WTC11 (cell line): ENCODE measurements around the gene INPP5A. TPM values are rescaled to one million over a fixed set of nuclear protein-coding genes. Genes with fewer than 3 reads are reported as not detected.

Source experiments
- ATAC-seq: fragments of 200-7000 bp; cut with Tn5 transposase; 2 replicates; pipeline ENCODE4 v1.10.0; 2021; ENCODE audit warnings: mild to moderate bottlenecking, moderate library complexity
- CTCF ChIA-PET: fragments of 300-600 bp; sonication (Branson Sonifier 250); formaldehyde crosslinking; loops from one replicate; lab custom pipeline; 2021; ENCODE audit warnings: antibody characterized with exemption; lab: Charles Lee
- POLR2A ChIA-PET: fragments of 350-600 bp; sonication (Branson Sonifier 250); formaldehyde crosslinking; loops from one replicate; lab custom pipeline; 2021; ENCODE audit warnings: antibody characterized with exemption; lab: Charles Lee
- DNase-seq: peaks from one replicate; pipeline ENCODE4 v3.0.0; 2021; ENCODE audit warnings: low spot score
- H3K27ac Mint-ChIP-seq: 2 replicates; pipeline ENCODE4 v1.8.0; 2021; ENCODE audit warnings: mixed read lengths
- H3K27me3 Mint-ChIP-seq: 2 replicates; pipeline ENCODE4 v1.8.0; 2021; ENCODE audit warnings: low read depth, mild to moderate bottlenecking, moderate library complexity, mixed read lengths
- H3K36me3 Mint-ChIP-seq: 2 replicates; pipeline ENCODE4 v1.8.0; 2021; ENCODE audit warnings: mixed read lengths
- H3K4me1 Mint-ChIP-seq: 2 replicates; pipeline ENCODE4 v1.8.0; 2022; ENCODE audit warnings: mixed read lengths
- H3K4me3 Mint-ChIP-seq: 2 replicates; pipeline ENCODE4 v1.8.0; 2021; ENCODE audit warnings: mild to moderate bottlenecking, moderate library complexity, mixed read lengths
- H3K9me3 Mint-ChIP-seq: 2 replicates; pipeline ENCODE4 v1.8.0; 2021; ENCODE audit warnings: mixed read lengths
- CBFB ChIP-seq: sonication (generic); formaldehyde crosslinking; IDR thresholded peaks from 2 replicates; pipeline ENCODE4 v1.8.1; 2022; ENCODE audit warnings: mild to moderate bottlenecking, low read depth, missing genetic modification reagents
- ELF4 ChIP-seq: sonication (generic); formaldehyde crosslinking; IDR thresholded peaks from 2 replicates; pipeline ENCODE4 v1.8.1; 2022; ENCODE audit warnings: low read depth, mild to moderate bottlenecking, moderate library complexity, missing genetic modification reagents
- ESRRA ChIP-seq: sonication (generic); formaldehyde crosslinking; IDR thresholded peaks from 2 replicates; pipeline ENCODE4 v1.8.1; 2022; ENCODE audit warnings: mild to moderate bottlenecking, missing genetic modification reagents, borderline replicate concordance
- IRF2 ChIP-seq: sonication (generic); formaldehyde crosslinking; IDR thresholded peaks from 2 replicates; pipeline ENCODE4 v1.8.0; 2022; ENCODE audit warnings: low read depth, missing genetic modification reagents, borderline replicate concordance
- JAZF1 ChIP-seq: fragments of 250-450 bp; sonication (Bioruptor Pico); IDR thresholded peaks from 2 replicates; pipeline ENCODE4 v1.9.0; 2021; ENCODE audit warnings: moderate library complexity, mild to moderate bottlenecking, inconsistent platforms
- NFATC4 ChIP-seq: fragments of 250-450 bp; sonication (Bioruptor Pico); IDR thresholded peaks from 2 replicates; pipeline ENCODE4 v1.9.0; 2021; ENCODE audit warnings: mild to moderate bottlenecking
- NR3C1 ChIP-seq: sonication (generic); formaldehyde crosslinking; conservative IDR thresholded peaks from 2 replicates; pipeline ENCODE4 v1.8.1; 2023; ENCODE audit warnings: low read depth, mild to moderate bottlenecking, missing genetic modification reagents
- RORB ChIP-seq: fragments of 250-450 bp; sonication (Bioruptor Pico); IDR thresholded peaks from 2 replicates; pipeline ENCODE4 v1.9.0; 2021; ENCODE audit warnings: mild to moderate bottlenecking
- SMAD4 ChIP-seq: sonication (generic); formaldehyde crosslinking; IDR thresholded peaks from 2 replicates; pipeline ENCODE4 v1.8.0; 2022; ENCODE audit warnings: mild to moderate bottlenecking, missing genetic modification reagents
- TCF7 ChIP-seq: sonication (generic); formaldehyde crosslinking; IDR thresholded peaks from 2 replicates; pipeline ENCODE4 v1.8.0; 2022; ENCODE audit warnings: mild to moderate bottlenecking, low read depth, missing genetic modification reagents, moderate library complexity
- TP53 ChIP-seq: sonication (generic); formaldehyde crosslinking; IDR thresholded peaks from 2 replicates; pipeline ENCODE4 v1.8.1; 2023; ENCODE audit warnings: mild to moderate bottlenecking, missing genetic modification reagents
- ZNF232 ChIP-seq: sonication (generic); formaldehyde crosslinking; IDR thresholded peaks from 2 replicates; pipeline ENCODE4 v1.8.0; 2022; ENCODE audit warnings: mild to moderate bottlenecking, missing genetic modification reagents
- ZNF263 ChIP-seq: sonication (generic); formaldehyde crosslinking; IDR thresholded peaks from 2 replicates; pipeline ENCODE4 v1.8.1; 2022; ENCODE audit warnings: low read depth, mild to moderate bottlenecking, moderate library complexity, missing genetic modification reagents
- ZNF396 ChIP-seq: fragments of 250-450 bp; sonication (Bioruptor Pico); IDR thresholded peaks from 2 replicates; pipeline ENCODE4 v1.8.0; 2021; ENCODE audit warnings: mild to moderate bottlenecking, moderate library complexity, borderline replicate concordance
- ZNF416 ChIP-seq: fragments of 250-450 bp; sonication (Bioruptor Pico); IDR thresholded peaks from 2 replicates; pipeline ENCODE4 v1.9.0; 2021; ENCODE audit warnings: mild to moderate bottlenecking, inconsistent platforms
- total RNA-seq: library from RNA; stranded (reverse); gene quantifications from 3 replicates; pipeline ENCODE4 v1.2.3, GENCODE V29; 2021
- TF ChIP-seq, protein P1 (sequence below): fragments of 250-450 bp; sonication (Bioruptor Pico); IDR thresholded peaks from 2 replicates; pipeline ENCODE4 v1.8.0; 2021; ENCODE audit warnings: mild to moderate bottlenecking
- TF ChIP-seq, protein P2 (sequence below): fragments of 250-450 bp; sonication (Bioruptor Pico); IDR thresholded peaks from 2 replicates; pipeline ENCODE4 v1.9.0; 2021; ENCODE audit warnings: moderate library complexity, mild to moderate bottlenecking, inconsistent platforms, borderline replicate concordance
- TF ChIP-seq, protein P3 (sequence below): sonication (generic); formaldehyde crosslinking; IDR thresholded peaks from 2 replicates; pipeline ENCODE4 v1.8.1; 2022; ENCODE audit warnings: low read depth, mild to moderate bottlenecking, moderate library complexity, missing genetic modification reagents, borderline replicate concordance
- TF ChIP-seq, protein P4 (sequence below): sonication (generic); formaldehyde crosslinking; IDR thresholded peaks from 2 replicates; pipeline ENCODE4 v1.8.0; 2022; ENCODE audit warnings: mild to moderate bottlenecking, missing genetic modification reagents
- TF ChIP-seq, protein P5 (sequence below): sonication (generic); formaldehyde crosslinking; conservative IDR thresholded peaks from 2 replicates; pipeline ENCODE4 v1.8.1; 2023; ENCODE audit warnings: mild to moderate bottlenecking, low read depth, missing genetic modification reagents, moderate library complexity
- TF ChIP-seq, protein P6 (sequence below): sonication (generic); formaldehyde crosslinking; conservative IDR thresholded peaks from 2 replicates; pipeline ENCODE4 v1.8.1; 2022; ENCODE audit warnings: mild to moderate bottlenecking, missing genetic modification reagents
- TF ChIP-seq, protein P7 (sequence below): sonication (generic); formaldehyde crosslinking; IDR thresholded peaks from 2 replicates; pipeline ENCODE4 v1.8.0; 2022; ENCODE audit warnings: mild to moderate bottlenecking, missing genetic modification reagents
- TF ChIP-seq, protein P8 (sequence below): sonication (generic); formaldehyde crosslinking; IDR thresholded peaks from 2 replicates; pipeline ENCODE4 v1.8.1; 2023; ENCODE audit warnings: mild to moderate bottlenecking, missing genetic modification reagents, moderate library complexity
- TF ChIP-seq, protein P9 (sequence below): sonication (generic); formaldehyde crosslinking; IDR thresholded peaks from 2 replicates; pipeline ENCODE4 v1.8.1; 2023; ENCODE audit warnings: mild to moderate bottlenecking, missing genetic modification reagents, borderline replicate concordance

Gene INPP5A
- total RNA-seq, 1 experiment from 2014 or later = 22.1 TPM

DNA sequence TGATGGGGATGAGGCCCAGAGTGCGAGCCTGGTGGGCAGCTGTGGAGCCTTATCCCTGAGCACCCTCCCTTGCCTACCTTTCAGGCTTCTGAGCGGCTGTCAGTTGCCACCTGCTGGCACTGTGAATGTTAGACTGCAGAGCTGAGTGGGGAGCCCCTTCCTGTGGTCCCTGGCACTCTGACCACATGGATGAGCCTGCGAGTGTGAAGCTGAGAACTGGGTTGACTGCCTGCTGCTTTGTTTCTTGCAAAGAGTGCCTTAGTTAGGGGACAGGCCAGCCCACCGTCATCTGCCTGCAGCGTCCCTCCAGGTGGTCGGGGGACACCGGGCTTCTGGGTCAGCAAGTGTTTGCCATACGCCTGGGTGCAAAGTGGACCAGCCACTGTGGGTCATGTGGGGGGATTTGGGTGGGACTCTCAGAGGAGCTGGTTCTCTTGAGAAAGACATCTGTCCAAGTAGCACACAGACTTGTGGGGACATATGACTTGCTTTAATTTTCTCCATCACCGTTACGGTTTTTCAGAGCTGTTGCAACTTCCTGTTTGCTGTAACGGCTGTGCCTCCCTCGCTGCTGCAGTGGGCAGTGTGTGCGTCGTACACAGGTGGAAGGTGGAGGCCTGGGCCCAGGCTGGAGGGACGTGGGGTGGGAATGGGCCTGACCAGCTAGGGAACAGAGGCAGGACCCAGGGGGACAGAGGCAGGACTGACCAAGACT lies 13.7 kb downstream of the INPP5A start:
- Mint-ChIP-seq H3K9me3 (no peaks in the 10 kb centered on the region), H3K4me3 (no peak overlapping the region), H3K36me3 (no peaks in the 10 kb centered on the region), H3K27ac (no peak overlapping the region), H3K4me1 (no peaks in the 10 kb centered on the region), H3K27me3 (no peaks in the 10 kb centered on the region)
- POLR2A ChIA-PET = no interaction called here
- ATAC-seq = no peak
- no peak for DNase-seq
- TF ChIP-seq TCF7 (CRISPR knock-in tag) = no peak
- TF ChIP-seq, protein P1, sequence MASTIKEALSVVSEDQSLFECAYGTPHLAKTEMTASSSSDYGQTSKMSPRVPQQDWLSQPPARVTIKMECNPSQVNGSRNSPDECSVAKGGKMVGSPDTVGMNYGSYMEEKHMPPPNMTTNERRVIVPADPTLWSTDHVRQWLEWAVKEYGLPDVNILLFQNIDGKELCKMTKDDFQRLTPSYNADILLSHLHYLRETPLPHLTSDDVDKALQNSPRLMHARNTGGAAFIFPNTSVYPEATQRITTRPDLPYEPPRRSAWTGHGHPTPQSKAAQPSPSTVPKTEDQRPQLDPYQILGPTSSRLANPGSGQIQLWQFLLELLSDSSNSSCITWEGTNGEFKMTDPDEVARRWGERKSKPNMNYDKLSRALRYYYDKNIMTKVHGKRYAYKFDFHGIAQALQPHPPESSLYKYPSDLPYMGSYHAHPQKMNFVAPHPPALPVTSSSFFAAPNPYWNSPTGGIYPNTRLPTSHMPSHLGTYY (CRISPR knock-in tag) = no peak
- no peak for TF ChIP-seq CBFB (CRISPR knock-in tag)
- TF ChIP-seq, protein P2, sequence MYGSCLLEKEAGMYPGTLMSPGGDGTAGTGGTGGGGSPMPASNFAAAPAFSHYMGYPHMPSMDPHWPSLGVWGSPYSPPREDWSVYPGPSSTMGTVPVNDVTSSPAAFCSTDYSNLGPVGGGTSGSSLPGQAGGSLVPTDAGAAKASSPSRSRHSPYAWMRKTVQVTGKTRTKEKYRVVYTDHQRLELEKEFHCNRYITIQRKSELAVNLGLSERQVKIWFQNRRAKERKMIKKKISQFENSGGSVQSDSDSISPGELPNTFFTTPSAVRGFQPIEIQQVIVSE (CRISPR knock-in tag) = no peak
- TF ChIP-seq NR3C1 (CRISPR knock-in tag) = no peak
- TF ChIP-seq, protein P3, sequence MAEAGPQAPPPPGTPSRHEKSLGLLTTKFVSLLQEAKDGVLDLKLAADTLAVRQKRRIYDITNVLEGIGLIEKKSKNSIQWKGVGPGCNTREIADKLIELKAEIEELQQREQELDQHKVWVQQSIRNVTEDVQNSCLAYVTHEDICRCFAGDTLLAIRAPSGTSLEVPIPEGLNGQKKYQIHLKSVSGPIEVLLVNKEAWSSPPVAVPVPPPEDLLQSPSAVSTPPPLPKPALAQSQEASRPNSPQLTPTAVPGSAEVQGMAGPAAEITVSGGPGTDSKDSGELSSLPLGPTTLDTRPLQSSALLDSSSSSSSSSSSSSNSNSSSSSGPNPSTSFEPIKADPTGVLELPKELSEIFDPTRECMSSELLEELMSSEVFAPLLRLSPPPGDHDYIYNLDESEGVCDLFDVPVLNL (CRISPR knock-in tag) = no peak
- no peak for TF ChIP-seq SMAD4
- TF ChIP-seq, protein P4, sequence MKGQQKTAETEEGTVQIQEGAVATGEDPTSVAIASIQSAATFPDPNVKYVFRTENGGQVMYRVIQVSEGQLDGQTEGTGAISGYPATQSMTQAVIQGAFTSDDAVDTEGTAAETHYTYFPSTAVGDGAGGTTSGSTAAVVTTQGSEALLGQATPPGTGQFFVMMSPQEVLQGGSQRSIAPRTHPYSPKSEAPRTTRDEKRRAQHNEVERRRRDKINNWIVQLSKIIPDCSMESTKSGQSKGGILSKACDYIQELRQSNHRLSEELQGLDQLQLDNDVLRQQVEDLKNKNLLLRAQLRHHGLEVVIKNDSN (CRISPR knock-in tag) = no peak
- no peak for TF ChIP-seq TP53 (CRISPR knock-in tag)
- TF ChIP-seq, protein P5, sequence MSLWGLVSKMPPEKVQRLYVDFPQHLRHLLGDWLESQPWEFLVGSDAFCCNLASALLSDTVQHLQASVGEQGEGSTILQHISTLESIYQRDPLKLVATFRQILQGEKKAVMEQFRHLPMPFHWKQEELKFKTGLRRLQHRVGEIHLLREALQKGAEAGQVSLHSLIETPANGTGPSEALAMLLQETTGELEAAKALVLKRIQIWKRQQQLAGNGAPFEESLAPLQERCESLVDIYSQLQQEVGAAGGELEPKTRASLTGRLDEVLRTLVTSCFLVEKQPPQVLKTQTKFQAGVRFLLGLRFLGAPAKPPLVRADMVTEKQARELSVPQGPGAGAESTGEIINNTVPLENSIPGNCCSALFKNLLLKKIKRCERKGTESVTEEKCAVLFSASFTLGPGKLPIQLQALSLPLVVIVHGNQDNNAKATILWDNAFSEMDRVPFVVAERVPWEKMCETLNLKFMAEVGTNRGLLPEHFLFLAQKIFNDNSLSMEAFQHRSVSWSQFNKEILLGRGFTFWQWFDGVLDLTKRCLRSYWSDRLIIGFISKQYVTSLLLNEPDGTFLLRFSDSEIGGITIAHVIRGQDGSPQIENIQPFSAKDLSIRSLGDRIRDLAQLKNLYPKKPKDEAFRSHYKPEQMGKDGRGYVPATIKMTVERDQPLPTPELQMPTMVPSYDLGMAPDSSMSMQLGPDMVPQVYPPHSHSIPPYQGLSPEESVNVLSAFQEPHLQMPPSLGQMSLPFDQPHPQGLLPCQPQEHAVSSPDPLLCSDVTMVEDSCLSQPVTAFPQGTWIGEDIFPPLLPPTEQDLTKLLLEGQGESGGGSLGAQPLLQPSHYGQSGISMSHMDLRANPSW (CRISPR knock-in tag) = no peak
- no peak for TF ChIP-seq ESRRA (CRISPR knock-in tag)
- TF ChIP-seq ZNF416 (CRISPR knock-in tag) = no peak
- TF ChIP-seq IRF2 = no peak
- no peak for TF ChIP-seq ZNF263 (CRISPR knock-in tag)
- no peak for TF ChIP-seq ZNF232
- no peak for TF ChIP-seq RORB (CRISPR knock-in tag)
- no peak for TF ChIP-seq NFATC4 (CRISPR knock-in tag)
- TF ChIP-seq JAZF1 (CRISPR knock-in tag) = no peak
- CTCF ChIA-PET = interaction anchor here (1.2 kb wide), 1 partner anchor 9 kb away, joined by 3 read pairs; no protein-coding TSS in a partner anchor

DNA sequence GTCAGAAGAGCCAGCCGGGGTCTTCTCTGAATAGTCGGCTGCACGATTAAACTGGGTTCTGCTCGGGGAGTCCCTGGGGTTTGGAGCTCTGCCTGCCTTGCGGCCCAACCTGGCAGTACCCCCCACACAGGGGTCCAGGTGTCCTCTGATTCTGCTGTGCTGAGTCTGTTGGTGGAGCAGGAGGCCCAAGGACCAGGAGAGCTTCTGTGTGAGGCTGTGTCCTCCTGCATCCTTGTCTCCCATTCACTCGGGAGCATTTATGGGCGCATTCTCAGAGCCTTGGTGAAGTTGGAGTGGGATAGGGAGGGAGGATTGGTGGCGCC lies 14.2 kb downstream of the INPP5A start:
- H3K4me3 Mint-ChIP-seq = no peak overlapping the region
- H3K9me3 Mint-ChIP-seq = no peaks in the 10 kb centered on the region
- no peaks in the 10 kb centered on the region for H3K36me3 Mint-ChIP-seq
- ChIA-PET POLR2A (no interaction called here), CTCF (interaction anchor here (1.2 kb wide), 1 partner anchor 9 kb away, joined by 3 read pairs; no protein-coding TSS in a partner anchor)
- H3K27ac Mint-ChIP-seq = no peak overlapping the region
- no peak for ATAC-seq
- H3K27me3 Mint-ChIP-seq = no peaks in the 10 kb centered on the region
- no peaks in the 10 kb centered on the region for H3K4me1 Mint-ChIP-seq
- no peak for DNase-seq
- TF ChIP-seq ZNF232 = no peak
- TF ChIP-seq ZNF396 (CRISPR knock-in tag) = no peak
- TF ChIP-seq, protein P6, sequence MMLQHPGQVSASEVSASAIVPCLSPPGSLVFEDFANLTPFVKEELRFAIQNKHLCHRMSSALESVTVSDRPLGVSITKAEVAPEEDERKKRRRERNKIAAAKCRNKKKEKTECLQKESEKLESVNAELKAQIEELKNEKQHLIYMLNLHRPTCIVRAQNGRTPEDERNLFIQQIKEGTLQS (CRISPR knock-in tag) = no peak
- TF ChIP-seq, protein P7, sequence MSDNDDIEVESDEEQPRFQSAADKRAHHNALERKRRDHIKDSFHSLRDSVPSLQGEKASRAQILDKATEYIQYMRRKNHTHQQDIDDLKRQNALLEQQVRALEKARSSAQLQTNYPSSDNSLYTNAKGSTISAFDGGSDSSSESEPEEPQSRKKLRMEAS (CRISPR knock-in tag) = no peak
- TF ChIP-seq, protein P8, sequence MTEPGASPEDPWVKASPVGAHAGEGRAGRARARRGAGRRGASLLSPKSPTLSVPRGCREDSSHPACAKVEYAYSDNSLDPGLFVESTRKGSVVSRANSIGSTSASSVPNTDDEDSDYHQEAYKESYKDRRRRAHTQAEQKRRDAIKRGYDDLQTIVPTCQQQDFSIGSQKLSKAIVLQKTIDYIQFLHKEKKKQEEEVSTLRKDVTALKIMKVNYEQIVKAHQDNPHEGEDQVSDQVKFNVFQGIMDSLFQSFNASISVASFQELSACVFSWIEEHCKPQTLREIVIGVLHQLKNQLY (CRISPR knock-in tag) = no peak
- TF ChIP-seq, protein P9, sequence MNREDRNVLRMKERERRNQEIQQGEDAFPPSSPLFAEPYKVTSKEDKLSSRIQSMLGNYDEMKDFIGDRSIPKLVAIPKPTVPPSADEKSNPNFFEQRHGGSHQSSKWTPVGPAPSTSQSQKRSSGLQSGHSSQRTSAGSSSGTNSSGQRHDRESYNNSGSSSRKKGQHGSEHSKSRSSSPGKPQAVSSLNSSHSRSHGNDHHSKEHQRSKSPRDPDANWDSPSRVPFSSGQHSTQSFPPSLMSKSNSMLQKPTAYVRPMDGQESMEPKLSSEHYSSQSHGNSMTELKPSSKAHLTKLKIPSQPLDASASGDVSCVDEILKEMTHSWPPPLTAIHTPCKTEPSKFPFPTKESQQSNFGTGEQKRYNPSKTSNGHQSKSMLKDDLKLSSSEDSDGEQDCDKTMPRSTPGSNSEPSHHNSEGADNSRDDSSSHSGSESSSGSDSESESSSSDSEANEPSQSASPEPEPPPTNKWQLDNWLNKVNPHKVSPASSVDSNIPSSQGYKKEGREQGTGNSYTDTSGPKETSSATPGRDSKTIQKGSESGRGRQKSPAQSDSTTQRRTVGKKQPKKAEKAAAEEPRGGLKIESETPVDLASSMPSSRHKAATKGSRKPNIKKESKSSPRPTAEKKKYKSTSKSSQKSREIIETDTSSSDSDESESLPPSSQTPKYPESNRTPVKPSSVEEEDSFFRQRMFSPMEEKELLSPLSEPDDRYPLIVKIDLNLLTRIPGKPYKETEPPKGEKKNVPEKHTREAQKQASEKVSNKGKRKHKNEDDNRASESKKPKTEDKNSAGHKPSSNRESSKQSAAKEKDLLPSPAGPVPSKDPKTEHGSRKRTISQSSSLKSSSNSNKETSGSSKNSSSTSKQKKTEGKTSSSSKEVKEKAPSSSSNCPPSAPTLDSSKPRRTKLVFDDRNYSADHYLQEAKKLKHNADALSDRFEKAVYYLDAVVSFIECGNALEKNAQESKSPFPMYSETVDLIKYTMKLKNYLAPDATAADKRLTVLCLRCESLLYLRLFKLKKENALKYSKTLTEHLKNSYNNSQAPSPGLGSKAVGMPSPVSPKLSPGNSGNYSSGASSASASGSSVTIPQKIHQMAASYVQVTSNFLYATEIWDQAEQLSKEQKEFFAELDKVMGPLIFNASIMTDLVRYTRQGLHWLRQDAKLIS (CRISPR knock-in tag) = no peak
- no peak for TF ChIP-seq ELF4 (CRISPR knock-in tag)
